ENCODE measurements around the gene HPCAL1.
"Not testable (repeated sequence)": the region's sequence is repeated elsewhere in the genome, so short reads cannot be mapped to it uniquely, and the experiment has no call there.

Gene HPCAL1

GRCh38 chr2:10452956-10453904 lies 150.5 kb downstream of the HPCAL1 start:
- DNase-seq (ENCODE audit: insufficient read length, low spot score) (no peak), FAIRE-seq (no peak)
- no peak for TF ChIP-seq CTCF (IDR thresholded peaks at IDR 0.05; ENCODE audit: insufficient read depth, missing control alignments)

- FAIRE-seq (no peak), DNase-seq (ENCODE audit: insufficient read length, low spot score) (no peak)
- TF ChIP-seq CTCF (IDR thresholded peaks at IDR 0.05; ENCODE audit: insufficient read depth, missing control alignments) = no peak
These were observed 151.2 kb downstream of the HPCAL1 start for GRCh38 chr2:10453905-10454298.

- no peak for TF ChIP-seq CTCF (IDR thresholded peaks at IDR 0.05; ENCODE audit: insufficient read depth, missing control alignments)
- FAIRE-seq (no peak), DNase-seq (ENCODE audit: insufficient read length, low spot score) (no peak)
These were observed 151.8 kb downstream of the HPCAL1 start for GRCh38 chr2:10454505-10454904.

GRCh38 chr2:10457195-10457594 lies 154.5 kb downstream of the HPCAL1 start:
- not testable (repeated sequence) for FAIRE-seq

GRCh38 chr2:10457846-10458598 lies 155.3 kb downstream of the HPCAL1 start:
- no peak for TF ChIP-seq CTCF (IDR thresholded peaks at IDR 0.05; ENCODE audit: insufficient read depth, missing control alignments)
- no peak for FAIRE-seq
- no peak for DNase-seq (ENCODE audit: insufficient read length, low spot score)

More at GRCh38 chr2:10457195-10457594, 154.5 kb downstream of the HPCAL1 start:
- not testable (repeated sequence) for DNase-seq (ENCODE audit: insufficient read length, low spot score)

- TF ChIP-seq CTCF (IDR thresholded peaks at IDR 0.05; ENCODE audit: insufficient read depth, missing control alignments) = no peak
- FAIRE-seq (no peak), DNase-seq (ENCODE audit: insufficient read length, low spot score) (no peak)
These were observed 157.7 kb downstream of the HPCAL1 start for GRCh38 chr2:10460366-10460796.

- FAIRE-seq (no peak), DNase-seq (ENCODE audit: insufficient read length, low spot score) (no peak)
- TF ChIP-seq CTCF (IDR thresholded peaks at IDR 0.05; ENCODE audit: insufficient read depth, missing control alignments) = no peak
These were observed 159.7 kb downstream of the HPCAL1 start for GRCh38 chr2:10462178-10463083.

Data from D721Med (cell line).